ENCODE results near the gene OR2T6.
"Not testable (repeated sequence)": the region's sequence is repeated elsewhere in the genome, so short reads cannot be mapped to it uniquely, and the experiment has no call there.

- not testable (repeated sequence) for TF ChIP-seq EP300 (conservative IDR thresholded peaks at IDR 0.05; ENCODE audit: poor library complexity, severe bottlenecking); CTCF (IDR thresholded peaks at IDR 0.05; ENCODE audit: poor library complexity, severe bottlenecking); TAF1 (IDR thresholded peaks at IDR 0.05; ENCODE audit: low read depth); MXI1 (conservative IDR thresholded peaks at IDR 0.05; ENCODE audit: poor library complexity, severe bottlenecking); REST (IDR thresholded peaks at IDR 0.05; ENCODE audit: borderline replicate concordance)
Measured at GRCh38 chr1:248438668-248439067, 63.1 kb downstream of the OR2T6 start.

All from neural cell (in vitro differentiated cells).